SK-N-SH treated with all-trans-retinoic acid at 6 μM for 48 hours (cell line): Measurements from ENCODE around the gene KIF18A.

ENCODE experiments used
- ZFP3 ChIP-seq: fragments of 250-450 bp; sonication (Bioruptor Pico); IDR thresholded peaks from 2 replicates; pipeline ENCODE4 v1.5.0; 2020; ENCODE audit warnings: mild to moderate bottlenecking, moderate library complexity
- TF ChIP-seq, protein P1 (sequence below): fragments of 250-450 bp; sonication (Bioruptor Pico); IDR thresholded peaks from 2 replicates; pipeline ENCODE4 v1.5.1; 2021; ENCODE audit warnings: mild to moderate bottlenecking, moderate library complexity
- TF ChIP-seq, protein P2 (sequence below): fragments of 250-450 bp; sonication (Bioruptor Pico); IDR thresholded peaks from 2 replicates; pipeline ENCODE4 v1.8.0; 2021; ENCODE audit warnings: low read depth, mild to moderate bottlenecking, moderate library complexity, borderline replicate concordance

DNA sequence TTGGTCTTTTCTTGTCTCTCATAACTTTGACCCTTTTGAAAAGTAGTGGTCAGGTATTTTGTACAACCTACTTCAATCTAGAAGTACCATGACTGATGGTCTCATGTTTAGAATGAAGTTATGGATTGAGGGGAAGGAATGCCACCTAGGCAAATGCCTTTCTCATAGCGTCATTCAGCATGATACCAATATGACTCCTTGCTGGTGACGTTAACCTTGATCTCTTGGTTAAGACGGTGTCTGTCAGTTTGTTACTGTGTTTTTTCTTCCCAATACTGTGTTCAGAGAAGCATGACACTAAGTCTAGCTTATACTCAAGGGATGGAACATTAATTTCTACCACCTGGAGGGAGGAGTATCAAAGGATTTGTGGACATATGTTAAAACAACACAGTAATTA is 130.9 kb downstream of the KIF18A start:
- TF ChIP-seq ZFP3, result no peak
- TF ChIP-seq, protein P1, sequence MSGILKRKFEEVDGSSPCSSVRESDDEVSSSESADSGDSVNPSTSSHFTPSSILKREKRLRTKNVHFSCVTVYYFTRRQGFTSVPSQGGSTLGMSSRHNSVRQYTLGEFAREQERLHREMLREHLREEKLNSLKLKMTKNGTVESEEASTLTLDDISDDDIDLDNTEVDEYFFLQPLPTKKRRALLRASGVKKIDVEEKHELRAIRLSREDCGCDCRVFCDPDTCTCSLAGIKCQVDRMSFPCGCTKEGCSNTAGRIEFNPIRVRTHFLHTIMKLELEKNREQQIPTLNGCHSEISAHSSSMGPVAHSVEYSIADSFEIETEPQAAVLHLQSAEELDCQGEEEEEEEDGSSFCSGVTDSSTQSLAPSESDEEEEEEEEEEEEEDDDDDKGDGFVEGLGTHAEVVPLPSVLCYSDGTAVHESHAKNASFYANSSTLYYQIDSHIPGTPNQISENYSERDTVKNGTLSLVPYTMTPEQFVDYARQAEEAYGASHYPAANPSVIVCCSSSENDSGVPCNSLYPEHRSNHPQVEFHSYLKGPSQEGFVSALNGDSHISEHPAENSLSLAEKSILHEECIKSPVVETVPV (CRISPR knock-in tag), result no peak
- TF ChIP-seq, protein P2, sequence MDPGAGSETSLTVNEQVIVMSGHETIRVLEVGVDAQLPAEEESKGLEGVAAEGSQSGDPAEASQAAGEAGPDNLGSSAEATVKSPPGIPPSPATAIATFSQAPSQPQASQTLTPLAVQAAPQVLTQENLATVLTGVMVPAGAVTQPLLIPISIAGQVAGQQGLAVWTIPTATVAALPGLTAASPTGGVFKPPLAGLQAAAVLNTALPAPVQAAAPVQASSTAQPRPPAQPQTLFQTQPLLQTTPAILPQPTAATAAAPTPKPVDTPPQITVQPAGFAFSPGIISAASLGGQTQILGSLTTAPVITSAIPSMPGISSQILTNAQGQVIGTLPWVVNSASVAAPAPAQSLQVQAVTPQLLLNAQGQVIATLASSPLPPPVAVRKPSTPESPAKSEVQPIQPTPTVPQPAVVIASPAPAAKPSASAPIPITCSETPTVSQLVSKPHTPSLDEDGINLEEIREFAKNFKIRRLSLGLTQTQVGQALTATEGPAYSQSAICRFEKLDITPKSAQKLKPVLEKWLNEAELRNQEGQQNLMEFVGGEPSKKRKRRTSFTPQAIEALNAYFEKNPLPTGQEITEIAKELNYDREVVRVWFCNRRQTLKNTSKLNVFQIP (CRISPR knock-in tag), result no peak
